ENCODE results near the gene TBC1D1. TPM values are rescaled to one million over a fixed set of nuclear protein-coding genes. Genes with fewer than 3 reads are reported as not detected.

TBC1D1 gene
- total and polyA plus RNA-seq, 2 of the 8 experiments (the other 6 are each of a cell fraction or from before 2014, with no cell fraction given), result 96.9 to 162 TPM

DNA sequence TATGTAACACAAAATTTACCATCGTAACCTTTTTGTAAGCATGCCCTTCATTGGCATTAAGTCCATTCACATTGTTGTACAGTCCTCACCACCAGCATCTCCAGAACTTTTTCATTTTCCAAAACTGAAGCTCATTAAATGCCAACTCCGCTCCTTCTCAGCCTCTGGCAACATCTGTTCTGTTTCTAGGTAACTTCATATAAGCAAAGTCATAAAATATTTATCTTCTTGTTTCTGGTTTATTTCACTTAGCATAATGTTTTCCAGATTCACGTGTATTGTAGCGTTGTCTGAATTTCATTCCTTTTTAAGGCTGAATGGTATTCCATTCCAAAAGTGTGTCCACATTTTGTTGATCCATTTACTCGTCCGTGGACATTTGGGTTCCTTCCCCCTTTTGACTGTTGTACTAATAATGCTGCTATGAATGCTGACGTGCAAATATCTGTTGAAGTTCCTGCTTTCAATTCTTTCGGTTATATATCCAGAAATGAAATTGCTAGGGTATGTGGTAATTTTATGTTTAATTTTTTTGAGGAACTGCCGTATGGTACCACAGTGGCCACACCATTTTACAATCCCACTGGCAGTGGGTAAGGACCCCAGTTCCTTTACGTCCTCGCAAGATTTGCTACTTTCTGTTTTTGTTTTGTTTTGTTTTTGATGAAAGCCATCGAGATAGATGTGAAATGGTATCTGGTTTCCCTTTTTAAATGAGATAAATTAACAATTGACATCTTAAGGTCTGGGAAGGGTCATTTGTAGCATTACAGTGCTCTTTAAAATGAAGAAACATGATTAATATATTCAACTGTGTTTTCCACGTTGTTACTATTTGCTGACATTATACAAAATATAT lies 132.7 kb downstream of the TBC1D1 start:
- Histone ChIP-seq H3K4ac (replicated peaks; ENCODE audit: insufficient read length, low read depth, low read length) (no peak overlapping the region), H3K23ac (ENCODE audit: insufficient read length) (no peak overlapping the region), H4K5ac (ENCODE audit: insufficient read length, low read depth, low read length) (no peak overlapping the region), H3K36me3 (ENCODE audit: control insufficient read depth in 2 of 4, insufficient read depth in 4 of 4, low read length in 3 of 4) (peaks cover 3 to 34% (median 22%) of the 10 kb centered on the region in 4 experiments; a peak in 7 of 8 replicates), H3K14ac (ENCODE audit: insufficient read length) (no peak overlapping the region), H3K9me3 (ENCODE audit: insufficient read depth in 2 of 2, low read depth in 1 of 2, low read length in 1 of 2) (no peaks in the 10 kb centered on the region), H3K56ac (replicated peaks; ENCODE audit: insufficient read length, low read depth, low read length) (no peak overlapping the region), H3K18ac (ENCODE audit: extremely low read depth, low read length) (no peak overlapping the region), H3K79me1 (ENCODE audit: low read depth, low read length) (no peaks in the 10 kb centered on the region), H2BK12ac (ENCODE audit: low read depth, low read length) (no peak overlapping the region), H3K79me2 (ENCODE audit: control insufficient read depth in 1 of 2, insufficient read depth in 2 of 2, low read length in 2 of 2) (no peaks in the 10 kb centered on the region), H2BK20ac (ENCODE audit: low read length) (no peak overlapping the region), H3K4me2 (ENCODE audit: insufficient read depth in 1 of 2, low read depth in 2 of 2, low read length in 2 of 2) (no peak overlapping the region), H4K20me1 (replicated peaks in 1 of 2; ENCODE audit: control insufficient read depth in 1 of 2, insufficient read depth in 2 of 2, low read length in 2 of 2) (no peaks in the 10 kb centered on the region), H2BK15ac (ENCODE audit: low read length) (no peak overlapping the region), H4K8ac (ENCODE audit: extremely low read depth, insufficient read depth, low read length) (no peak overlapping the region), H3K4me3 (ENCODE audit: extremely low read depth in 1 of 4, insufficient read depth in 2 of 4, low read depth in 3 of 4, low read length in 4 of 4) (no peak overlapping the region), H3K23me2 (ENCODE audit: low read depth, low read length) (no peaks in the 10 kb centered on the region), H2BK120ac (replicated peaks; ENCODE audit: low read depth, low read length) (no peak overlapping the region), H3K27me3 (replicated peaks in 1 of 4; ENCODE audit: control insufficient read depth in 3 of 4, extremely low read depth in 1 of 4, insufficient read depth in 3 of 4, low read length in 3 of 4) (no peaks in the 10 kb centered on the region), H3K27ac (ENCODE audit: low read depth, low read length) (no peak overlapping the region), H2BK5ac (ENCODE audit: low read depth, low read length) (no peak overlapping the region), H4K91ac (replicated peaks; ENCODE audit: insufficient read length, low read length) (no peak overlapping the region), H3K9ac (replicated peaks in 1 of 4; ENCODE audit: extremely low read depth in 1 of 4, low read depth in 3 of 4, low read length in 3 of 4) (no peak overlapping the region), H2AK5ac (ENCODE audit: low read depth, low read length) (no peak overlapping the region), H3K4me1 (replicated peaks in 1 of 4; ENCODE audit: control insufficient read depth in 3 of 4, insufficient read depth in 4 of 4, low read length in 3 of 4) (no peaks in the 10 kb centered on the region), H2AFZ (ENCODE audit: low read length) (no peak overlapping the region)
- 88% methylated on average over 13 of the region's 13 CpGs; no CpG with 5 or more reads in 1 of the 2 experiments for WGBS, 2 experiments (ENCODE audit: extremely low coverage in 1 of 2, insufficient coverage in 1 of 2, insufficient read length in 1 of 2, insufficient replicate concordance in 2 of 2, low coverage in 1 of 2, low lambda C conversion rate in 2 of 2, missing lambda C conversion rate in 1 of 2)
- CTCF ChIA-PET (ENCODE audit: partially characterized antibody), result interaction anchor here (0.9 to 1.2 kb wide), 2 partner anchors 14 to 29 kb away, joined by 3 read pairs; no protein-coding TSS in a partner anchor
- FAIRE-seq (no peak), DNase-seq (ENCODE audit: low read depth in 1 of 2, low spot score in 2 of 2) (no peak)
- TF ChIP-seq CREB1 (IDR thresholded peaks at IDR 0.05), result no peak
- TF ChIP-seq TAF7 (optimal IDR thresholded peaks at IDR 0.05; ENCODE audit: borderline replicate concordance, low read depth, low read length), result no peak
- TF ChIP-seq, protein P1, sequence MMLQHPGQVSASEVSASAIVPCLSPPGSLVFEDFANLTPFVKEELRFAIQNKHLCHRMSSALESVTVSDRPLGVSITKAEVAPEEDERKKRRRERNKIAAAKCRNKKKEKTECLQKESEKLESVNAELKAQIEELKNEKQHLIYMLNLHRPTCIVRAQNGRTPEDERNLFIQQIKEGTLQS (IDR thresholded peaks at IDR 0.05; ENCODE audit: insufficient read depth, low read depth, low read length), result no peak
- no peak for TF ChIP-seq SAP30 (IDR thresholded peaks at IDR 0.05; ENCODE audit: insufficient read depth, insufficient replicate concordance, low read length)
- TF ChIP-seq, protein P2, sequence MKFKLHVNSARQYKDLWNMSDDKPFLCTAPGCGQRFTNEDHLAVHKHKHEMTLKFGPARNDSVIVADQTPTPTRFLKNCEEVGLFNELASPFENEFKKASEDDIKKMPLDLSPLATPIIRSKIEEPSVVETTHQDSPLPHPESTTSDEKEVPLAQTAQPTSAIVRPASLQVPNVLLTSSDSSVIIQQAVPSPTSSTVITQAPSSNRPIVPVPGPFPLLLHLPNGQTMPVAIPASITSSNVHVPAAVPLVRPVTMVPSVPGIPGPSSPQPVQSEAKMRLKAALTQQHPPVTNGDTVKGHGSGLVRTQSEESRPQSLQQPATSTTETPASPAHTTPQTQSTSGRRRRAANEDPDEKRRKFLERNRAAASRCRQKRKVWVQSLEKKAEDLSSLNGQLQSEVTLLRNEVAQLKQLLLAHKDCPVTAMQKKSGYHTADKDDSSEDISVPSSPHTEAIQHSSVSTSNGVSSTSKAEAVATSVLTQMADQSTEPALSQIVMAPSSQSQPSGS (IDR thresholded peaks at IDR 0.05; ENCODE audit: low read length), result no peak
- POLR2A ChIA-PET (ENCODE audit: partially characterized antibody), result interaction anchor here (0.5 kb wide), 1 partner anchor 559 kb away, joined by 3 read pairs; no protein-coding TSS in a partner anchor
